BJ (cell line): ENCODE measurements around the gene FOLR3. TPM values are rescaled to one million over a fixed set of nuclear protein-coding genes. Genes with fewer than 3 reads are reported as not detected.

Experiments
- CTCF ChIA-PET: fragments of 350-600 bp; formaldehyde crosslinking; extraction: SDS; loops from one replicate; lab custom pipeline; 2021; ENCODE audit warnings: antibody characterized with exemption, inconsistent platforms; lab: Yijun Ruan, JAX
- POLR2A ChIA-PET: fragments of 300-600 bp; sonication (Branson Sonifier 250); formaldehyde crosslinking; extraction: SDS; loops from one replicate; lab custom pipeline; 2021; ENCODE audit warnings: antibody characterized with exemption; lab: Charles Lee
- DNase-seq: peaks from one replicate; pipeline ENCODE4 v3.0.0-alpha.2; 2011; ENCODE audit warnings: low read depth
- H3K27me3 ChIP-seq: 2 replicates; pipeline ENCODE4 v1.6.0; 2011; ENCODE audit warnings: low read length; ENCODE audit not compliant: control insufficient read depth, insufficient read depth
- H3K36me3 ChIP-seq: 2 replicates; pipeline ENCODE4 v1.5.1; 2011; ENCODE audit warnings: low read length; ENCODE audit not compliant: control insufficient read depth, insufficient read depth
- H3K4me3 ChIP-seq: 2 replicates; pipeline ENCODE4 v1.5.1; 2011; ENCODE audit warnings: low read depth, mild to moderate bottlenecking, control low read depth, low read length
- CTCF ChIP-seq: IDR thresholded peaks from 2 replicates; pipeline ENCODE4 v1.5.1; 2011; ENCODE audit warnings: low read depth, mild to moderate bottlenecking, control low read depth, inconsistent platforms, low read length, moderate library complexity; ENCODE audit not compliant: insufficient read depth
- polyA plus RNA-seq: library from polyadenylated mRNA; depleted of rRNA; stranded (reverse); fragments of >200 nt; gene quantifications from 2 replicates; pipeline ENCODE4 v1.2.3, GENCODE V29; 2011

Gene FOLR3
- polyA plus RNA-seq, 1 experiment = 0.85 TPM

- Histone ChIP-seq H3K36me3 (peaks cover 15% of the 10 kb centered on the region), H3K27me3 (no peaks in the 10 kb centered on the region), H3K4me3 (no peak overlapping the region)
- no peak for DNase-seq
- ChIA-PET CTCF (interaction anchor here (0.8 to 6.4 kb wide), 7 partner anchors 9 to 123 kb away, joined by 3 to 49 read pairs (median 6); no protein-coding TSS in a partner anchor), POLR2A (interaction anchor here (1.0 kb wide), 1 partner anchor 12 kb away, joined by 3 read pairs; the partner anchor contains the start of gene ANAPC15)
- no peak for TF ChIP-seq CTCF
Observed at GRCh38 chr11:72100462-72100861, 35.1 kb upstream of the FOLR3 start.

GRCh38 chr11:72102162-72102561, 33.4 kb upstream of the FOLR3 start:
- H3K36me3 ChIP-seq = peaks cover 15% of the 10 kb centered on the region
- no peaks in the 10 kb centered on the region for H3K27me3 ChIP-seq
- ChIA-PET CTCF (interaction anchor here (1.5 to 6.4 kb wide), 5 partner anchors 11 to 136 kb away, joined by 4 to 49 read pairs (median 9); no protein-coding TSS in a partner anchor), POLR2A (no interaction called here)
- H3K4me3 ChIP-seq = peak overlapping the region; percentile 65
- TF ChIP-seq CTCF = no peak
- DNase-seq = no peak

- DNase-seq = no peak
- CTCF ChIA-PET = interaction anchor here (1.6 to 6.4 kb wide), 4 partner anchors 11 to 81 kb away, joined by 5 to 49 read pairs (median 26); no protein-coding TSS in a partner anchor
- Histone ChIP-seq H3K36me3 (peaks cover 12% of the 10 kb centered on the region), H3K4me3 (peak overlapping the region; percentile 65), H3K27me3 (no peaks in the 10 kb centered on the region)
- POLR2A ChIA-PET = no interaction called here
- no peak for TF ChIP-seq CTCF
Observed at GRCh38 chr11:72102631-72102945, 32.9 kb upstream of the FOLR3 start.

- ChIA-PET CTCF (interaction anchor here (1.6 to 6.4 kb wide), 4 partner anchors 12 to 80 kb away, joined by 5 to 49 read pairs (median 26); no protein-coding TSS in a partner anchor), POLR2A (no interaction called here)
- Histone ChIP-seq H3K4me3 (peak within 1 kb of the TSS; percentile 65), H3K36me3 (peaks cover 8% of the 10 kb centered on the region), H3K27me3 (no peaks in the 10 kb centered on the region)
- TF ChIP-seq CTCF = peak; percentile 52
- DNase-seq = peak; percentile 92
Observed at GRCh38 chr11:72102946-72103753, 32.4 kb upstream of the FOLR3 start, which contains the start of gene LAMTOR1. Gene LAMTOR1 (minus strand): TSS chr11:72103297. CDS start chr11:72103224, 73 bp downstream.

GRCh38 chr11:72103754-72104167, 31.8 kb upstream of the FOLR3 start:
- Histone ChIP-seq H3K4me3 (peak overlapping the region; percentile 28), H3K27me3 (no peaks in the 10 kb centered on the region), H3K36me3 (peaks cover 5% of the 10 kb centered on the region)
- ChIA-PET CTCF (interaction anchor here (2.7 kb wide), 1 partner anchor 40 kb away, joined by 9 read pairs; no protein-coding TSS in a partner anchor), POLR2A (no interaction called here)
- no peak for DNase-seq
- TF ChIP-seq CTCF = no peak
